HG02610 (cell line): ENCODE data around the gene OR1N2.
"Not testable (repeated sequence)": the region's sequence is repeated elsewhere in the genome, so short reads cannot be mapped to it uniquely, and the experiment has no call there.

ENCODE experiments used
- ATAC-seq: cut with Tn5 transposase; IDR thresholded peaks from one replicate; pipeline ENCODE4 v1.9.1; 2021; ENCODE audit warnings: mild to moderate bottlenecking, moderate library complexity; ENCODE audit not compliant: unreplicated experiment

Gene OR1N2

GRCh38 chr9:122552812-122553211 is at the start of gene OR1N2:
Gene OR1N2 (plus strand): TSS chr9:122553112. CDS start chr9:122553212, 100 bp downstream.
- no peak for ATAC-seq

GRCh38 chr9:122506964-122507363 is 45.9 kb upstream of the OR1N2 start:
- no peak for ATAC-seq

- no peak for ATAC-seq
Measured at GRCh38 chr9:122510502-122510901, 42.4 kb upstream of the OR1N2 start, which contains the start of gene OR1J2. Gene OR1J2 (plus strand): TSS chr9:122510802. CDS start chr9:122510802, 0 bp downstream.

- no peak for ATAC-seq
Measured at GRCh38 chr9:122518226-122518625, 34.7 kb upstream of the OR1N2 start.

GRCh38 chr9:122518841-122519240 is 34.1 kb upstream of the OR1N2 start, which contains the start of gene OR1J4:
Gene OR1J4 (plus strand): TSS chr9:122519141. CDS start chr9:122519141, 0 bp downstream.
- no peak for ATAC-seq

GRCh38 chr9:122519376-122519775 is 33.5 kb upstream of the OR1N2 start:
- ATAC-seq: no peak

- no peak for ATAC-seq
Measured at GRCh38 chr9:122526602-122527001, 26.3 kb upstream of the OR1N2 start.

- ATAC-seq: no peak
Measured at GRCh38 chr9:122527193-122527592, 25.7 kb upstream of the OR1N2 start, which contains the start of gene OR1N1. Gene OR1N1 (minus strand): TSS chr9:122527293. CDS start chr9:122527293, 0 bp downstream.

GRCh38 chr9:122531157-122531556 is 21.8 kb upstream of the OR1N2 start:
- not testable (repeated sequence) for ATAC-seq

GRCh38 chr9:122536134-122536533 is 16.8 kb upstream of the OR1N2 start:
- no peak for ATAC-seq

- not testable (repeated sequence) for ATAC-seq
Measured at GRCh38 chr9:122537066-122537465, 15.8 kb upstream of the OR1N2 start.

- no peak for ATAC-seq
Measured at GRCh38 chr9:122538757-122539156, 14.2 kb upstream of the OR1N2 start.

GRCh38 chr9:122546196-122546595 is 6.7 kb upstream of the OR1N2 start:
- ATAC-seq: no peak

- ATAC-seq: no peak
Measured at GRCh38 chr9:122551371-122551770, 1.5 kb upstream of the OR1N2 start.

GRCh38 chr9:122561446-122561845 is 8.5 kb downstream of the OR1N2 start:
- no peak for ATAC-seq

GRCh38 chr9:122562134-122562760 is 9.3 kb downstream of the OR1N2 start:
- ATAC-seq: no peak

- ATAC-seq: no peak
Measured at GRCh38 chr9:122567901-122568300, 15.0 kb downstream of the OR1N2 start.

- no peak for ATAC-seq
Measured at GRCh38 chr9:122572456-122572855, 19.5 kb downstream of the OR1N2 start.

GRCh38 chr9:122579874-122580273 is 27.0 kb downstream of the OR1N2 start:
- ATAC-seq: no peak

- ATAC-seq: no peak
Measured at GRCh38 chr9:122580360-122580759, 27.4 kb downstream of the OR1N2 start.

GRCh38 chr9:122583284-122583683 is 30.4 kb downstream of the OR1N2 start, which contains the start of gene OR1L8:
Gene OR1L8 (minus strand): TSS chr9:122583384. CDS start chr9:122568477, 14,907 bp downstream.
- ATAC-seq: not testable (repeated sequence)
